ENCODE measurements around the gene KCTD10.

DNA sequence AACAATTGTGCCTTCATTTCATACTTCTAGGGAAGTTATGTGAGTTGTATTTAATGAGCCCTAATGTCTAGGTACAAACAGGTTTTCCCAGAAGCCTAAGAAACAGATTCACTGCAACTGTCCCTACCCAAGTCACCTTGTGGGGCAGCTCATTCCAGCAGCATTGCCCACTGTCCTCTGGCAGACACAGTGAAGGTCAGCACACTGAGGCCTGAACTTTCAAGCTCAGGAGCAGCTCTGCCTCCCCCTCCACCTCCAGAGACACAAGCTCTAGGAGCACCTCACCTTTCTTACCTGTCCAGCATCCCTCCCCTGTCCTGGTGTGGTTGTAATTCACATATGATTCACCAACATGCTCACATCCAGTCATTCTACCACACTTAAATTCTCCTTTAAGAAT, 16.0 kb upstream of the KCTD10 start:
- TF ChIP-seq, protein P1, sequence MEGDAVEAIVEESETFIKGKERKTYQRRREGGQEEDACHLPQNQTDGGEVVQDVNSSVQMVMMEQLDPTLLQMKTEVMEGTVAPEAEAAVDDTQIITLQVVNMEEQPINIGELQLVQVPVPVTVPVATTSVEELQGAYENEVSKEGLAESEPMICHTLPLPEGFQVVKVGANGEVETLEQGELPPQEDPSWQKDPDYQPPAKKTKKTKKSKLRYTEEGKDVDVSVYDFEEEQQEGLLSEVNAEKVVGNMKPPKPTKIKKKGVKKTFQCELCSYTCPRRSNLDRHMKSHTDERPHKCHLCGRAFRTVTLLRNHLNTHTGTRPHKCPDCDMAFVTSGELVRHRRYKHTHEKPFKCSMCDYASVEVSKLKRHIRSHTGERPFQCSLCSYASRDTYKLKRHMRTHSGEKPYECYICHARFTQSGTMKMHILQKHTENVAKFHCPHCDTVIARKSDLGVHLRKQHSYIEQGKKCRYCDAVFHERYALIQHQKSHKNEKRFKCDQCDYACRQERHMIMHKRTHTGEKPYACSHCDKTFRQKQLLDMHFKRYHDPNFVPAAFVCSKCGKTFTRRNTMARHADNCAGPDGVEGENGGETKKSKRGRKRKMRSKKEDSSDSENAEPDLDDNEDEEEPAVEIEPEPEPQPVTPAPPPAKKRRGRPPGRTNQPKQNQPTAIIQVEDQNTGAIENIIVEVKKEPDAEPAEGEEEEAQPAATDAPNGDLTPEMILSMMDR (conservative IDR thresholded peaks at IDR 0.05; ENCODE audit: low read length) = no peak
- no peak for TF ChIP-seq EZH2phosphoT487 (IDR thresholded peaks at IDR 0.05; ENCODE audit: borderline replicate concordance)
